GM23338 (cell line): ENCODE results near the gene FRAS1. TPM values are rescaled to one million over a fixed set of nuclear protein-coding genes. Genes with fewer than 3 reads are reported as not detected.

Experiments
- ATAC-seq: fragments of 200-7000 bp; cut with Tn5 transposase; 3 replicates; pipeline ENCODE4 v1.9.1; 2020
- DNase-seq: peaks from one replicate; pipeline ENCODE4 v3.0.0-alpha.2; 2015; ENCODE audit warnings: low spot score
- H2AFZ ChIP-seq: fragments of 200-600 bp; sonication (generic); 2 replicates; pipeline ENCODE4 v1.8.0; 2016; ENCODE audit warnings: antibody characterized with exemption, mild to moderate bottlenecking, moderate library complexity
- H3F3A ChIP-seq: fragments of 200-600 bp; sonication (generic); replicated peaks from 2 replicates; pipeline ENCODE4 v1.8.0; 2017; ENCODE audit warnings: antibody characterized with exemption, mixed run types, low read depth
- H3K27ac ChIP-seq: fragments of 200-600 bp; sonication (generic); 2 replicates; pipeline ENCODE4 v1.6.1; 2016; ENCODE audit warnings: low read depth
- H3K27me3 ChIP-seq: fragments of 200-600 bp; sonication (generic); 2 replicates; pipeline ENCODE4 v1.8.0; 2016; ENCODE audit warnings: mild to moderate bottlenecking, mixed run types, moderate library complexity; ENCODE audit not compliant: insufficient read depth
- H3K36me3 ChIP-seq: fragments of 200-600 bp; sonication (generic); 2 replicates; pipeline ENCODE4 v1.8.0; 2016; ENCODE audit warnings: mild to moderate bottlenecking; ENCODE audit not compliant: insufficient read depth
- H3K4me1 ChIP-seq: fragments of 200-600 bp; sonication (generic); 2 replicates; pipeline ENCODE4 v1.8.0; 2016; ENCODE audit warnings: mild to moderate bottlenecking, moderate library complexity; ENCODE audit not compliant: insufficient read depth
- H3K4me2 ChIP-seq: fragments of 200-600 bp; sonication (generic); 2 replicates; pipeline ENCODE4 v1.7.1; 2017; ENCODE audit warnings: mixed run types
- H3K4me3 ChIP-seq: fragments of 200-600 bp; sonication (generic); 2 replicates; pipeline ENCODE4 v1.6.1; 2016; ENCODE audit warnings: mixed run types
- H3K79me2 ChIP-seq: fragments of 200-600 bp; sonication (generic); replicated peaks from 2 replicates; pipeline ENCODE4 v1.8.0; 2017; ENCODE audit warnings: mild to moderate bottlenecking; ENCODE audit not compliant: insufficient read depth
- H3K9me2 ChIP-seq: fragments of 200-600 bp; sonication (generic); 2 replicates; pipeline ENCODE4 v1.8.0; 2017; ENCODE audit not compliant: insufficient read depth
- H4K20me1 ChIP-seq: fragments of 200-600 bp; sonication (generic); replicated peaks from 2 replicates; pipeline ENCODE4 v1.8.0; 2017; ENCODE audit warnings: mild to moderate bottlenecking; ENCODE audit not compliant: insufficient read depth
- H3K27ac Mint-ChIP-seq: 2 replicates; pipeline ENCODE4 v1.8.0; 2020; ENCODE audit warnings: inconsistent platforms, mild to moderate bottlenecking, moderate library complexity, mixed read lengths
- H3K27me3 Mint-ChIP-seq: 3 replicates; pipeline ENCODE4 v1.8.0; 2022; ENCODE audit warnings: low read depth, mild to moderate bottlenecking, moderate library complexity, mixed read lengths, inconsistent platforms; ENCODE audit not compliant: insufficient read depth, poor library complexity
- H3K36me3 Mint-ChIP-seq: 3 replicates; pipeline ENCODE4 v1.8.0; 2021; ENCODE audit warnings: low read depth, mild to moderate bottlenecking, inconsistent platforms, moderate library complexity, mixed read lengths
- H3K4me1 Mint-ChIP-seq: 3 replicates; pipeline ENCODE4 v1.8.0; 2020; ENCODE audit warnings: mild to moderate bottlenecking, inconsistent platforms, mixed read lengths
- H3K4me3 Mint-ChIP-seq: 3 replicates; pipeline ENCODE4 v1.8.0; 2021; ENCODE audit warnings: moderate library complexity, mild to moderate bottlenecking, inconsistent platforms, mixed read lengths
- H3K9me3 Mint-ChIP-seq: 3 replicates; pipeline ENCODE4 v1.8.0; 2020; ENCODE audit warnings: moderate library complexity, mild to moderate bottlenecking, inconsistent platforms, mixed read lengths
- CTCF ChIP-seq, 2 experiments: fragments of 200-600 bp in 1 of 2; sonication (generic) in 1 of 2; conservative IDR thresholded peaks; 2 replicates each; pipeline versions ENCODE4 v1.5.1 to v1.6.1; 2016 to 2017; ENCODE audit warnings: antibody characterized with exemption in 2 of 2, low read depth in 2 of 2, mild to moderate bottlenecking in 2 of 2, moderate library complexity in 1 of 2
- EZH2phosphoT487 ChIP-seq: fragments of 200-600 bp; sonication (generic); IDR thresholded peaks from one replicate; pipeline ENCODE4 v1.8.1; 2018; ENCODE audit warnings: antibody characterized with exemption; ENCODE audit not compliant: unreplicated experiment
- POLR2AphosphoS5 ChIP-seq: IDR thresholded peaks from 2 replicates; pipeline ENCODE4 v1.6.1; 2016; ENCODE audit warnings: antibody characterized with exemption, low read depth
- ZNF114 ChIP-seq: fragments of 250-450 bp; sonication (Bioruptor Pico); IDR thresholded peaks from 2 replicates; pipeline ENCODE4 v1.5.0; 2020; ENCODE audit warnings: mild to moderate bottlenecking, moderate library complexity
- ZNF331 ChIP-seq: fragments of 250-450 bp; sonication (Bioruptor Pico); IDR thresholded peaks from 2 replicates; pipeline ENCODE4 v1.5.0; 2020; ENCODE audit warnings: low read depth, mild to moderate bottlenecking, moderate library complexity
- polyA plus RNA-seq: library from polyadenylated mRNA; unstranded; fragments of >200 nt; fragmentation: Nextera tagmentation; extraction: Ambion mirVana; gene quantifications from 2 replicates; pipeline ENCODE4 v1.2.1, GENCODE V29; 2016
- small RNA-seq: library from RNA; depleted of rRNA; stranded (forward); fragments of <200 nt; gene quantifications from one replicate; pipeline ENCODE3, GENCODE V24; 2014; ENCODE audit warnings: low replicate concordance
- total RNA-seq: library from RNA; depleted of rRNA; stranded (reverse); fragments of >200 nt; shearing (Covaris generic); gene quantifications from 2 replicates; pipeline ENCODE4 v1.2.3, GENCODE V29; 2014; rRNA removed
- TF ChIP-seq, protein P1 (sequence below): IDR thresholded peaks from 2 replicates; pipeline ENCODE4 v1.6.1; 2016; ENCODE audit warnings: antibody characterized with exemption

Gene FRAS1
- total and polyA plus RNA-seq, 2 experiments from 2014 or later, result 12.4 to 108 TPM

- peaks cover 3% of the 10 kb centered on the region for H3K27me3 Mint-ChIP-seq
- no peaks in the 10 kb centered on the region for H3K4me1 ChIP-seq
- no peaks in the 10 kb centered on the region for H3K9me2 ChIP-seq
- ATAC-seq (no peak), DNase-seq (no peak)
- peaks cover 11% of the 10 kb centered on the region for H3K4me1 Mint-ChIP-seq
- H3K79me2 ChIP-seq, result no peaks in the 10 kb centered on the region
- no peak overlapping the region for H3K27ac Mint-ChIP-seq
- no peak overlapping the region for H3K27ac ChIP-seq
- H3K36me3 ChIP-seq, result no peaks in the 10 kb centered on the region
- H3K4me3 Mint-ChIP-seq, result no peak overlapping the region
- no peaks in the 10 kb centered on the region for H4K20me1 ChIP-seq
- no peak overlapping the region for H2AFZ ChIP-seq
- H3K36me3 Mint-ChIP-seq, result peaks cover 14% of the 10 kb centered on the region; the same call in 2 of the 3 replicates
- H3K4me3 ChIP-seq, result no peak overlapping the region
- H3K4me2 ChIP-seq, result no peak overlapping the region
- no peaks in the 10 kb centered on the region for H3K27me3 ChIP-seq
- H3F3A ChIP-seq, result no peaks in the 10 kb centered on the region
- no peak for TF ChIP-seq POLR2AphosphoS5
- no peak for TF ChIP-seq EZH2phosphoT487
- TF ChIP-seq ZNF114, result no peak
- no peak for TF ChIP-seq ZNF331 (CRISPR knock-in tag)
- no peaks in the 10 kb centered on the region for H3K9me3 Mint-ChIP-seq
Measured at GRCh38 chr4:78591404-78591803, 534.3 kb downstream of the FRAS1 start.

GRCh38 chr4:78592088-78592783 lies 535.1 kb downstream of the FRAS1 start:
- Mint-ChIP-seq H3K4me1 (peaks cover 11% of the 10 kb centered on the region), H3K36me3 (peaks cover 14% of the 10 kb centered on the region; the same call in 2 of the 3 replicates), H3K4me3 (no peak overlapping the region), H3K27ac (no peak overlapping the region), H3K27me3 (peaks cover 3% of the 10 kb centered on the region), H3K9me3 (no peaks in the 10 kb centered on the region)
- H3F3A ChIP-seq, result no peaks in the 10 kb centered on the region
- no peaks in the 10 kb centered on the region for H3K79me2 ChIP-seq
- no peaks in the 10 kb centered on the region for H3K27me3 ChIP-seq
- peak; percentile 65 for ATAC-seq
- H3K4me3 ChIP-seq, result no peak overlapping the region
- no peaks in the 10 kb centered on the region for H4K20me1 ChIP-seq
- no peak overlapping the region for H2AFZ ChIP-seq
- no peak overlapping the region for H3K4me2 ChIP-seq
- no peak overlapping the region for H3K27ac ChIP-seq
- H3K9me2 ChIP-seq, result no peaks in the 10 kb centered on the region
- peak; percentile 73 for DNase-seq
- TF ChIP-seq, protein P1, sequence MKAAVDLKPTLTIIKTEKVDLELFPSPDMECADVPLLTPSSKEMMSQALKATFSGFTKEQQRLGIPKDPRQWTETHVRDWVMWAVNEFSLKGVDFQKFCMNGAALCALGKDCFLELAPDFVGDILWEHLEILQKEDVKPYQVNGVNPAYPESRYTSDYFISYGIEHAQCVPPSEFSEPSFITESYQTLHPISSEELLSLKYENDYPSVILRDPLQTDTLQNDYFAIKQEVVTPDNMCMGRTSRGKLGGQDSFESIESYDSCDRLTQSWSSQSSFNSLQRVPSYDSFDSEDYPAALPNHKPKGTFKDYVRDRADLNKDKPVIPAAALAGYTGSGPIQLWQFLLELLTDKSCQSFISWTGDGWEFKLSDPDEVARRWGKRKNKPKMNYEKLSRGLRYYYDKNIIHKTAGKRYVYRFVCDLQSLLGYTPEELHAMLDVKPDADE, result no peak
- TF ChIP-seq ZNF331 (CRISPR knock-in tag) (no peak), CTCF (conservative IDR thresholded peaks at IDR 0.05; ENCODE audit: low read depth in 2 of 2) (peak; percentile 70 to 96)
- H3K36me3 ChIP-seq, result no peaks in the 10 kb centered on the region
- H3K4me1 ChIP-seq, result no peaks in the 10 kb centered on the region

Small RNAs within 50 kb of the gene (small RNA-seq; reads per million reads assigned to genes)
- not detected for gene AC114801.3

Other genes starting within 250 kb of the FRAS1 start
- 13.9 and 15.5 TPM in 2 replicates for gene CNOT6L, start 238.0 kb upstream of the FRAS1 start, total RNA-seq
- 3.2 TPM in 2 replicates for gene CNOT6L, start 238.0 kb upstream of the FRAS1 start, polyA plus RNA-seq
- 29.2 and 64.4 TPM in 2 replicates for gene MRPL1, start 194.5 kb upstream of the FRAS1 start, total RNA-seq
- 45.7 and 46.5 TPM in 2 replicates for gene MRPL1, start 194.5 kb upstream of the FRAS1 start, polyA plus RNA-seq